ENCODE data around the gene ITPKA. TPM values are rescaled to one million over a fixed set of nuclear protein-coding genes. Genes with fewer than 3 reads are reported as not detected.

Gene ITPKA
- polyA plus RNA-seq, 1 of the 3 experiments (the other 2 are of a cell fraction) = 2.2 TPM

- no peak for TF ChIP-seq CTCF (IDR thresholded peaks at IDR 0.05)
- TF ChIP-seq GATA2 (CRISPR knock-in tag; IDR thresholded peaks at IDR 0.05) = no peak
- TF ChIP-seq TCF12 (IDR thresholded peaks at IDR 0.05) = no peak
- no peak for TF ChIP-seq JUND (IDR thresholded peaks at IDR 0.05)
- TF ChIP-seq MAX (IDR thresholded peaks at IDR 0.05; ENCODE audit: low read depth) = no peak
- TF ChIP-seq RFX5 (IDR thresholded peaks at IDR 0.05; ENCODE audit: low read length) = no peak
- no peak for TF ChIP-seq EP300 (IDR thresholded peaks at IDR 0.05; ENCODE audit: borderline replicate concordance in 1 of 2, low read depth in 1 of 2, low read length in 1 of 2)
- no peak for TF ChIP-seq RAD21 (IDR thresholded peaks at IDR 0.05; ENCODE audit: low read length)
- TF ChIP-seq NFIC (IDR thresholded peaks at IDR 0.05; ENCODE audit: borderline replicate concordance) = no peak
These were observed 10.6 kb upstream of the ITPKA start (continued) for GRCh38 chr15:41483115-41483514.

DNA sequence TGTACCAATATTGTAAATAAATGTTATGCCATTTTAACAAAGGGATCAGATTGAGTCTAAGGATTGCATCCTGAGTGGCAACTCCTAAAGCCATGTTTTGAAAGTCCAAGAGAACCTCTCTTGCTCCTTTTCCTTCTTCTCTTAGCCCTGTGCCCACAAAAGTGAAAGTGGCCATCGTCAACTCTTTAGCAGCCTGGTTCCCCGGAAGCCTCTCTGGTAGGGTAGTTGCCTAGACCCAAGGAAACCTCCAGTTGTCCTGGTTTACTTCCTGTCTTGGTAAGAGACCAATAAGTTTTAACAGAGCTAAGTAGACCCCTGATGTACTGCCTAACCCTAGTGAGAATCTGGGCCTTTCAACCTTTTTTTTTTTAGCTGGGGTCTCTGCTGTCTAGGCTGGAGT is 10.2 kb upstream of the ITPKA start:
- H3K27me3 ChIP-seq (ENCODE audit: insufficient read depth) = no peaks in the 10 kb centered on the region
- CTCF ChIA-PET = interaction anchor here (0.9 to 2.0 kb wide), 3 partner anchors 18 to 421 kb away, joined by 3 to 7 read pairs (median 3); no protein-coding TSS in a partner anchor
- no peaks in the 10 kb centered on the region for H4K20me1 ChIP-seq (ENCODE audit: insufficient read depth)
- POLR2A ChIA-PET = no interaction called here
- H3K4me2 ChIP-seq = no peak overlapping the region
- no peak overlapping the region for H3K9ac ChIP-seq
- H3F3A ChIP-seq (replicated peaks; ENCODE audit: insufficient read depth) = no peaks in the 10 kb centered on the region
- no peak overlapping the region for H3K27ac ChIP-seq (ENCODE audit: low read depth in 2 of 2, low read length in 1 of 2)
- H3K9me2 ChIP-seq = no peaks in the 10 kb centered on the region
- no peaks in the 10 kb centered on the region for H3K9me3 ChIP-seq
- peaks cover 23 to 40% of the 10 kb centered on the region in 2 experiments for H3K36me3 ChIP-seq (replicated peaks in 1 of 2; ENCODE audit: control insufficient read depth in 1 of 2, insufficient read depth in 2 of 2, low read length in 1 of 2)
- H2AFZ ChIP-seq (ENCODE audit: low read depth) = no peak overlapping the region
- H3K4me3 ChIP-seq (ENCODE audit: low read depth in 2 of 2, low read length in 1 of 2) = no peak overlapping the region
- no peaks in the 10 kb centered on the region for H3K79me2 ChIP-seq (ENCODE audit: insufficient read depth)
- no peak for DNase-seq
- H3K4me1 ChIP-seq (ENCODE audit: control insufficient read depth in 1 of 2, insufficient read depth in 2 of 2, low read depth in 1 of 2, low read length in 1 of 2) = no peaks in the 10 kb centered on the region
- WGBS (ENCODE audit: low lambda C conversion rate) = 100% methylated on average over 2 of the region's 2 CpGs
- TF ChIP-seq YY1 (IDR thresholded peaks at IDR 0.05; ENCODE audit: low read depth) (no peak), SIN3A (IDR thresholded peaks at IDR 0.05; ENCODE audit: borderline replicate concordance, low read depth, low read length) (no peak), FOXM1 (IDR thresholded peaks at IDR 0.05; ENCODE audit: low read depth) (no peak), CHD2 (IDR thresholded peaks at IDR 0.05; ENCODE audit: low read length, partially characterized antibody) (no peak), NRF1 (IDR thresholded peaks at IDR 0.05; ENCODE audit: low read depth, low read length) (no peak), GATA2 (CRISPR knock-in tag; IDR thresholded peaks at IDR 0.05) (no peak), ELF1 (IDR thresholded peaks at IDR 0.05) (no peak), MAX (IDR thresholded peaks at IDR 0.05; ENCODE audit: low read depth) (no peak), USF2 (IDR thresholded peaks at IDR 0.05; ENCODE audit: borderline replicate concordance, low read depth, low read length) (no peak), CTCF (IDR thresholded peaks at IDR 0.05) (no peak), POLR2AphosphoS5 (IDR thresholded peaks at IDR 0.05; ENCODE audit: low read depth, low read length) (no peak), RFX5 (IDR thresholded peaks at IDR 0.05; ENCODE audit: low read length) (no peak), PBX3 (IDR thresholded peaks at IDR 0.05) (no peak)
- TF ChIP-seq, protein P1, sequence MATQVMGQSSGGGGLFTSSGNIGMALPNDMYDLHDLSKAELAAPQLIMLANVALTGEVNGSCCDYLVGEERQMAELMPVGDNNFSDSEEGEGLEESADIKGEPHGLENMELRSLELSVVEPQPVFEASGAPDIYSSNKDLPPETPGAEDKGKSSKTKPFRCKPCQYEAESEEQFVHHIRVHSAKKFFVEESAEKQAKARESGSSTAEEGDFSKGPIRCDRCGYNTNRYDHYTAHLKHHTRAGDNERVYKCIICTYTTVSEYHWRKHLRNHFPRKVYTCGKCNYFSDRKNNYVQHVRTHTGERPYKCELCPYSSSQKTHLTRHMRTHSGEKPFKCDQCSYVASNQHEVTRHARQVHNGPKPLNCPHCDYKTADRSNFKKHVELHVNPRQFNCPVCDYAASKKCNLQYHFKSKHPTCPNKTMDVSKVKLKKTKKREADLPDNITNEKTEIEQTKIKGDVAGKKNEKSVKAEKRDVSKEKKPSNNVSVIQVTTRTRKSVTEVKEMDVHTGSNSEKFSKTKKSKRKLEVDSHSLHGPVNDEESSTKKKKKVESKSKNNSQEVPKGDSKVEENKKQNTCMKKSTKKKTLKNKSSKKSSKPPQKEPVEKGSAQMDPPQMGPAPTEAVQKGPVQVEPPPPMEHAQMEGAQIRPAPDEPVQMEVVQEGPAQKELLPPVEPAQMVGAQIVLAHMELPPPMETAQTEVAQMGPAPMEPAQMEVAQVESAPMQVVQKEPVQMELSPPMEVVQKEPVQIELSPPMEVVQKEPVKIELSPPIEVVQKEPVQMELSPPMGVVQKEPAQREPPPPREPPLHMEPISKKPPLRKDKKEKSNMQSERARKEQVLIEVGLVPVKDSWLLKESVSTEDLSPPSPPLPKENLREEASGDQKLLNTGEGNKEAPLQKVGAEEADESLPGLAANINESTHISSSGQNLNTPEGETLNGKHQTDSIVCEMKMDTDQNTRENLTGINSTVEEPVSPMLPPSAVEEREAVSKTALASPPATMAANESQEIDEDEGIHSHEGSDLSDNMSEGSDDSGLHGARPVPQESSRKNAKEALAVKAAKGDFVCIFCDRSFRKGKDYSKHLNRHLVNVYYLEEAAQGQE (IDR thresholded peaks at IDR 0.05; ENCODE audit: low read depth, low read length) = no peak
- TF ChIP-seq, protein P2, sequence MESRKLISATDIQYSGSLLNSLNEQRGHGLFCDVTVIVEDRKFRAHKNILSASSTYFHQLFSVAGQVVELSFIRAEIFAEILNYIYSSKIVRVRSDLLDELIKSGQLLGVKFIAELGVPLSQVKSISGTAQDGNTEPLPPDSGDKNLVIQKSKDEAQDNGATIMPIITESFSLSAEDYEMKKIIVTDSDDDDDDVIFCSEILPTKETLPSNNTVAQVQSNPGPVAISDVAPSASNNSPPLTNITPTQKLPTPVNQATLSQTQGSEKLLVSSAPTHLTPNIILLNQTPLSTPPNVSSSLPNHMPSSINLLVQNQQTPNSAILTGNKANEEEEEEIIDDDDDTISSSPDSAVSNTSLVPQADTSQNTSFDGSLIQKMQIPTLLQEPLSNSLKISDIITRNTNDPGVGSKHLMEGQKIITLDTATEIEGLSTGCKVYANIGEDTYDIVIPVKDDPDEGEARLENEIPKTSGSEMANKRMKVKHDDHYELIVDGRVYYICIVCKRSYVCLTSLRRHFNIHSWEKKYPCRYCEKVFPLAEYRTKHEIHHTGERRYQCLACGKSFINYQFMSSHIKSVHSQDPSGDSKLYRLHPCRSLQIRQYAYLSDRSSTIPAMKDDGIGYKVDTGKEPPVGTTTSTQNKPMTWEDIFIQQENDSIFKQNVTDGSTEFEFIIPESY (IDR thresholded peaks at IDR 0.05; ENCODE audit: borderline replicate concordance, low read depth) = no peak
